ENCODE data around the gene ACSBG1. TPM values are rescaled to one million over a fixed set of nuclear protein-coding genes. Genes with fewer than 3 reads are reported as not detected.

The ACSBG1 gene
- total and polyA plus RNA-seq, 5 experiments from 2014 or later: 0.05 to 0.11 TPM; not detected in 3

- no peak for DNase-seq
- Mint-ChIP-seq H3K4me3 (no peak overlapping the region), H3K4me1 (peaks cover 6 to 18% (median 9%) of the 10 kb centered on the region in 4 donors), H3K9me3 (no peaks in the 10 kb centered on the region), H3K27me3 (no peaks in the 10 kb centered on the region), H3K36me3 (no peaks in the 10 kb centered on the region), H3K27ac (no peak overlapping the region)
- POLR2A ChIA-PET: no interaction called here
- no peak for ATAC-seq
These were observed 109.1 kb downstream of the ACSBG1 start for GRCh38 chr15:78125267-78125666.

GRCh38 chr15:78120523-78120922, 113.8 kb downstream of the ACSBG1 start:
- no peak for ATAC-seq
- POLR2A ChIA-PET: no interaction called here
- H3K36me3 Mint-ChIP-seq: no peaks in the 10 kb centered on the region
- no peak overlapping the region for H3K4me3 Mint-ChIP-seq
- no peak overlapping the region for H3K27ac Mint-ChIP-seq
- H3K4me1 Mint-ChIP-seq: no peaks in the 10 kb centered on the region
- DNase-seq: no peak
- H3K27me3 Mint-ChIP-seq: no peaks in the 10 kb centered on the region
- no peaks in the 10 kb centered on the region for H3K9me3 Mint-ChIP-seq

Other genes starting within 250 kb of the ACSBG1 start
- 10 to 100 TPM; 78.3 to 82.1 TPM for gene TBC1D2B, start 156.9 kb downstream of the ACSBG1 start, total RNA-seq
- 10 to 100 TPM in 1 of 3 donors, 1 to 10 TPM in 2; 8.1 to 14.0 (median 8.5) TPM for gene TBC1D2B, start 156.9 kb downstream of the ACSBG1 start, polyA plus RNA-seq
- not detected for gene SH2D7, start 142.0 kb downstream of the ACSBG1 start, total RNA-seq
- under 1 TPM in 1 of 3 donors, not detected in 2; 0.19 TPM for gene SH2D7, start 142.0 kb downstream of the ACSBG1 start, polyA plus RNA-seq
- gene CIB2, start 103.1 kb downstream of the ACSBG1 start, total RNA-seq: 1 to 10 TPM; 1.2 to 1.6 TPM
- gene CIB2, start 103.1 kb downstream of the ACSBG1 start, polyA plus RNA-seq: 1 to 10 TPM; 1.4 to 3.4 (median 2.5) TPM
- 10 to 100 TPM; 52.0 to 52.2 TPM for gene IDH3A, start 85.2 kb downstream of the ACSBG1 start, total RNA-seq
- gene IDH3A, start 85.2 kb downstream of the ACSBG1 start, polyA plus RNA-seq: 10 to 100 TPM; 40.1 to 46.3 (median 42.3) TPM
- 10 to 100 TPM; 51.4 to 55.1 TPM for gene DNAJA4, start 30.0 kb upstream of the ACSBG1 start, total RNA-seq
- 10 to 100 TPM in 1 of 3 donors, 1 to 10 TPM in 2; 7.9 to 15.6 (median 9.1) TPM for gene DNAJA4, start 30.0 kb upstream of the ACSBG1 start, polyA plus RNA-seq
- gene SKIC8, start 65.0 kb upstream of the ACSBG1 start, total RNA-seq: 10 to 100 TPM; 45.3 to 49.7 TPM
- 100 to 1,000 TPM in 2 of 3 donors, 10 to 100 TPM in 1; 98.8 to 117 (median 107) TPM for gene SKIC8, start 65.0 kb upstream of the ACSBG1 start, polyA plus RNA-seq
- not detected for gene CRABP1, start 105.8 kb upstream of the ACSBG1 start, total RNA-seq
- not detected for gene CRABP1, start 105.8 kb upstream of the ACSBG1 start, polyA plus RNA-seq
- 10 to 100 TPM; 68.6 to 77.4 TPM for gene IREB2, start 203.7 kb upstream of the ACSBG1 start, total RNA-seq
- 10 to 100 TPM; 15.7 to 23.1 (median 16.6) TPM for gene IREB2, start 203.7 kb upstream of the ACSBG1 start, polyA plus RNA-seq

All from naive thymus-derived CD8-positive, alpha-beta T cell (primary cell).